K562 (cell line): ENCODE results near the gene SLC66A3. TPM values are rescaled to one million over a fixed set of nuclear protein-coding genes. Genes with fewer than 3 reads are reported as not detected.

Experiments
- ARID3A ChIP-seq: IDR thresholded peaks from 2 replicates; pipeline ENCODE4 v1.6.1; 2012; ENCODE audit warnings: low read depth, low read length, improper control_type of control experiment, borderline replicate concordance
- BCOR ChIP-seq: fragments of 450-650 bp; IDR thresholded peaks from 2 replicates; pipeline ENCODE4 v1.6.1; 2016
- CAMTA2 ChIP-seq: fragments of 250-450 bp; sonication (Bioruptor Pico); conservative IDR thresholded peaks from 2 replicates; pipeline ENCODE4 v1.5.1; 2022
- E2F3 ChIP-seq: fragments of 250-450 bp; sonication (Bioruptor Pico); IDR thresholded peaks from 2 replicates; pipeline ENCODE4 v1.4.0; 2020; ENCODE audit warnings: mild to moderate bottlenecking
- ERF ChIP-seq: fragments of 450-650 bp; formaldehyde crosslinking; IDR thresholded peaks from 2 replicates; pipeline ENCODE4 v1.4.0; 2020; ENCODE audit warnings: mild to moderate bottlenecking, mixed read lengths
- EZH2 ChIP-seq: IDR thresholded peaks from 2 replicates; pipeline ENCODE4 v1.6.1; 2012; ENCODE audit warnings: low read depth, mild to moderate bottlenecking, inconsistent platforms, low read length, borderline replicate concordance
- GATAD2B ChIP-seq: fragments of 450-650 bp; IDR thresholded peaks from 2 replicates; pipeline ENCODE4 v1.6.1; 2017; ENCODE audit warnings: mild to moderate bottlenecking, borderline replicate concordance
- L3MBTL2 ChIP-seq: fragments of 450-650 bp; IDR thresholded peaks from 2 replicates; pipeline ENCODE4 v1.6.1; 2016; ENCODE audit warnings: mild to moderate bottlenecking, moderate library complexity
- MNT ChIP-seq, 2 experiments: fragments of 450-650 bp; conservative IDR thresholded peaks; 2 replicates each; pipeline ENCODE4 v1.6.1; 2017; ENCODE audit warnings: mild to moderate bottlenecking in 2 of 2, moderate library complexity in 2 of 2
- POLR2G ChIP-seq: fragments of 200-400 bp; formaldehyde crosslinking; IDR thresholded peaks from 2 replicates; pipeline ENCODE4 v1.6.1; 2017; ENCODE audit warnings: low read depth, mild to moderate bottlenecking, antibody characterized with exemption, low read length, moderate library complexity
- PTBP1 ChIP-seq: fragments of 200-400 bp; formaldehyde crosslinking; IDR thresholded peaks from 2 replicates; pipeline ENCODE4 v1.6.1; 2017; ENCODE audit warnings: low read depth, low read length
- RBFOX2 ChIP-seq: fragments of 200-400 bp; formaldehyde crosslinking; IDR thresholded peaks from 2 replicates; pipeline ENCODE4 v1.6.1; 2017; ENCODE audit warnings: low read depth, mild to moderate bottlenecking, low read length, moderate library complexity
- RFX1 ChIP-seq: fragments of 450-650 bp; IDR thresholded peaks from 2 replicates; pipeline ENCODE4 v1.6.1; 2016; ENCODE audit warnings: mild to moderate bottlenecking, moderate library complexity
- SETDB1 ChIP-seq: IDR thresholded peaks from one replicate; pipeline ENCODE4 v1.6.1; 2012; ENCODE audit warnings: low read length, control low read depth, inconsistent platforms
- SP1 ChIP-seq: sonication (generic); formaldehyde crosslinking; IDR thresholded peaks from 2 replicates; pipeline ENCODE4 v1.8.1; 2022; ENCODE audit warnings: mild to moderate bottlenecking, missing genetic modification reagents
- TCF15 ChIP-seq: fragments of 250-450 bp; sonication (Bioruptor Pico); IDR thresholded peaks from 2 replicates; pipeline ENCODE4 v1.8.0; 2022; ENCODE audit warnings: moderate library complexity, mild to moderate bottlenecking, inconsistent platforms
- ZBTB12 ChIP-seq: fragments of 250-450 bp; sonication (Bioruptor Pico); IDR thresholded peaks from 2 replicates; pipeline ENCODE4 v1.4.0; 2020
- ZKSCAN8 ChIP-seq: fragments of 200-800 bp; sonication (Bioruptor generic); IDR thresholded peaks from 2 replicates; pipeline ENCODE4 v1.6.1; 2016; ENCODE audit warnings: missing genetic modification characterization, missing compliant biosample characterization
- ZNF274 ChIP-seq: IDR thresholded peaks from 2 replicates; pipeline ENCODE4 v1.6.1; 2011; ENCODE audit warnings: low read depth, mild to moderate bottlenecking, low read length, moderate library complexity, borderline replicate concordance
- polyA plus RNA-seq, 8 experiments: library from polyadenylated mRNA; depleted of rRNA in 4 of 8; stranded (reverse) in 5 of 8; unstranded in 3 of 8; fragments of >200 nt; fragmentation: Nextera tagmentation in 2 of 8; fragmentation: Illumina TruSeq in 1 of 8; extraction: Ambion mirVana in 2 of 8; extraction: Trizol in 1 of 8; gene quantifications; 2 replicates each; pipeline versions ENCODE4 v1.2.1 to v1.2.3, GENCODE V29; 2011 to 2014; ENCODE audit warnings: inconsistent platforms in 1 of 8, missing spikeins in 1 of 8
- total RNA-seq, 7 experiments: library from RNA; depleted of rRNA in 6 of 7; stranded (reverse); fragments of >200 nt in 6 of 7; fragmentation: Illumina TruSeq in 2 of 7; extraction: Trizol in 2 of 7; gene quantifications; 2 replicates each; pipeline versions ENCODE4 v1.2.1 to v1.2.3, GENCODE V29; 2011 to 2021; ENCODE audit warnings: low replicate concordance in 1 of 7
- TF ChIP-seq, protein P1 (sequence below), 2 experiments: fragments of 250-450 bp in 1 of 2; fragments of 450-650 bp in 1 of 2; sonication (Bioruptor Pico) in 1 of 2; IDR thresholded peaks; 2 replicates each; pipeline versions ENCODE4 v1.6.1 to v1.8.0; 2016 to 2021; ENCODE audit warnings: mild to moderate bottlenecking in 2 of 2, moderate library complexity in 2 of 2, missing compliant biosample characterization in 1 of 2, missing genetic modification characterization in 1 of 2
- TF ChIP-seq, protein P2 (sequence below): sonication (generic); formaldehyde crosslinking; IDR thresholded peaks from 2 replicates; pipeline ENCODE4 v1.8.1; 2022; ENCODE audit warnings: missing genetic modification reagents

SLC66A3 gene
- total and polyA plus RNA-seq, 9 of the 15 experiments (the other 6 are each of a cell fraction or from before 2014, with no cell fraction given): 2.8 to 30.0 (median 9.1) TPM

GRCh38 chr2:11155381-11156035 lies at the start of gene SLC66A3 (continued):
- TF ChIP-seq SP1 (peak; percentile 35; the same call in 1 of the 2 replicates), ARID3A (no peak), RBFOX2 (peak; percentile 75), E2F3 (CRISPR knock-in tag) (no peak), CAMTA2 (CRISPR knock-in tag) (no peak), POLR2G (peak; percentile 88), ZKSCAN8 (no peak), SETDB1 (no peak), PTBP1 (no peak), TCF15 (no peak), GATAD2B (peak; percentile 50; the same call in 1 of the 2 replicates), ZBTB12 (CRISPR knock-in tag) (no peak), ERF (CRISPR knock-in tag) (no peak; the same call in 1 of the 2 replicates), RFX1 (no peak), L3MBTL2 (peak; percentile 81; the same call in 1 of the 2 replicates), ZNF274 (no peak), BCOR (peak; percentile 89), EZH2 (no peak), MNT (conservative IDR thresholded peaks at IDR 0.05) (peak; percentile 13 to 57; a peak in 2 of 4 replicates)
- TF ChIP-seq, protein P1, sequence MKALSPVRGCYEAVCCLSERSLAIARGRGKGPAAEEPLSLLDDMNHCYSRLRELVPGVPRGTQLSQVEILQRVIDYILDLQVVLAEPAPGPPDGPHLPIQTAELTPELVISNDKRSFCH (CRISPR knock-in tag; IDR thresholded peaks at IDR 0.05): no peak
- TF ChIP-seq, protein P1 (tag; IDR thresholded peaks at IDR 0.05): peak; percentile 65; the same call in 1 of the 2 replicates
- TF ChIP-seq, protein P2, sequence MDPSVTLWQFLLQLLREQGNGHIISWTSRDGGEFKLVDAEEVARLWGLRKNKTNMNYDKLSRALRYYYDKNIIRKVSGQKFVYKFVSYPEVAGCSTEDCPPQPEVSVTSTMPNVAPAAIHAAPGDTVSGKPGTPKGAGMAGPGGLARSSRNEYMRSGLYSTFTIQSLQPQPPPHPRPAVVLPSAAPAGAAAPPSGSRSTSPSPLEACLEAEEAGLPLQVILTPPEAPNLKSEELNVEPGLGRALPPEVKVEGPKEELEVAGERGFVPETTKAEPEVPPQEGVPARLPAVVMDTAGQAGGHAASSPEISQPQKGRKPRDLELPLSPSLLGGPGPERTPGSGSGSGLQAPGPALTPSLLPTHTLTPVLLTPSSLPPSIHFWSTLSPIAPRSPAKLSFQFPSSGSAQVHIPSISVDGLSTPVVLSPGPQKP (CRISPR knock-in tag): no peak
